Measurements from ENCODE around the gene CELF5. TPM values are rescaled to one million over a fixed set of nuclear protein-coding genes. Genes with fewer than 3 reads are reported as not detected.
A peak's percentile ranks its signal among the peaks of the same experiment; 100 is the strongest.

The CELF5 gene
- total and polyA plus RNA-seq, 9 of the 15 experiments (the other 6 are each of a cell fraction or from before 2014, with no cell fraction given): 0.01 to 0.56 (median 0.22) TPM

DNA sequence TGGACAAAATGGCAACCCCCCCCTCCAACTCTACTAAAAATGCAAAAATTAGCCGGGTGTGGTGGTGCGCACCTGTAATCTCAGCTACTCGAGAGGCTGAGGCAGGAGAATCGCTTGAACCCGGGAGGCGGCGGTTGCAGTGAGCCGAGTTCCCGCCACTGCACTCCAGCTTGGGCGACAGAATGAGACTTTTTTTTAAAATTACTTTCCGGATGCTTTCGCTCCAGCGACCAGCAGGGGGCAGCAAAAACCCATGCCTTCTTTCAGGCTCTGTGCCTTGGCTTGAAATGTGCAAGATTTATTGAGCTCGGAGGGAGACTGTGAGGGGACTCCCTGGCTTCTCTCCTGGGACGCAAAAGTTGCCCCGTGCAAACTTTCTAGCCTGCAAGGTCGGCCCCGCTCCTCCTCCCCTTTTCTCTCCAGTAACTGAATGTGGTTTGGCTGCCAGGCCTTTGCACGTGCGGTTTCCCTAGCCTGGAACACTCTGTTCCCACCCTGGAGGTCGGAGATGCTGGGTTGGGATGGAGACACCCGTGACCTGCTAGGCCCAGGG, 80.5 kb downstream of the CELF5 start (continued):
- TF ChIP-seq NR2C1 (IDR thresholded peaks at IDR 0.05) (no peak), NR2C1 (tag; IDR thresholded peaks at IDR 0.05) (no peak), GATA2 (CRISPR knock-in tag; IDR thresholded peaks at IDR 0.05) (no peak), ZNF212 (CRISPR knock-in tag; IDR thresholded peaks at IDR 0.05) (no peak), SP1 (CRISPR knock-in tag; IDR thresholded peaks at IDR 0.05) (0 out of 2 replicates have a peak, but pooled peaks have one; percentile 33), POU5F1 (IDR thresholded peaks at IDR 0.05; ENCODE audit: borderline replicate concordance, low read depth, low read length, partially characterized antibody) (no peak), CXXC5 (CRISPR knock-in tag; IDR thresholded peaks at IDR 0.05) (no peak), MEIS2 (IDR thresholded peaks at IDR 0.05; ENCODE audit: partially characterized antibody) (peak; percentile 82), MEF2D (tag; conservative IDR thresholded peaks at IDR 0.05; ENCODE audit: low read depth) (no peak)
- TF ChIP-seq, protein P1, sequence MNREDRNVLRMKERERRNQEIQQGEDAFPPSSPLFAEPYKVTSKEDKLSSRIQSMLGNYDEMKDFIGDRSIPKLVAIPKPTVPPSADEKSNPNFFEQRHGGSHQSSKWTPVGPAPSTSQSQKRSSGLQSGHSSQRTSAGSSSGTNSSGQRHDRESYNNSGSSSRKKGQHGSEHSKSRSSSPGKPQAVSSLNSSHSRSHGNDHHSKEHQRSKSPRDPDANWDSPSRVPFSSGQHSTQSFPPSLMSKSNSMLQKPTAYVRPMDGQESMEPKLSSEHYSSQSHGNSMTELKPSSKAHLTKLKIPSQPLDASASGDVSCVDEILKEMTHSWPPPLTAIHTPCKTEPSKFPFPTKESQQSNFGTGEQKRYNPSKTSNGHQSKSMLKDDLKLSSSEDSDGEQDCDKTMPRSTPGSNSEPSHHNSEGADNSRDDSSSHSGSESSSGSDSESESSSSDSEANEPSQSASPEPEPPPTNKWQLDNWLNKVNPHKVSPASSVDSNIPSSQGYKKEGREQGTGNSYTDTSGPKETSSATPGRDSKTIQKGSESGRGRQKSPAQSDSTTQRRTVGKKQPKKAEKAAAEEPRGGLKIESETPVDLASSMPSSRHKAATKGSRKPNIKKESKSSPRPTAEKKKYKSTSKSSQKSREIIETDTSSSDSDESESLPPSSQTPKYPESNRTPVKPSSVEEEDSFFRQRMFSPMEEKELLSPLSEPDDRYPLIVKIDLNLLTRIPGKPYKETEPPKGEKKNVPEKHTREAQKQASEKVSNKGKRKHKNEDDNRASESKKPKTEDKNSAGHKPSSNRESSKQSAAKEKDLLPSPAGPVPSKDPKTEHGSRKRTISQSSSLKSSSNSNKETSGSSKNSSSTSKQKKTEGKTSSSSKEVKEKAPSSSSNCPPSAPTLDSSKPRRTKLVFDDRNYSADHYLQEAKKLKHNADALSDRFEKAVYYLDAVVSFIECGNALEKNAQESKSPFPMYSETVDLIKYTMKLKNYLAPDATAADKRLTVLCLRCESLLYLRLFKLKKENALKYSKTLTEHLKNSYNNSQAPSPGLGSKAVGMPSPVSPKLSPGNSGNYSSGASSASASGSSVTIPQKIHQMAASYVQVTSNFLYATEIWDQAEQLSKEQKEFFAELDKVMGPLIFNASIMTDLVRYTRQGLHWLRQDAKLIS (CRISPR knock-in tag; IDR thresholded peaks at IDR 0.05): no peak
- TF ChIP-seq, protein P2, sequence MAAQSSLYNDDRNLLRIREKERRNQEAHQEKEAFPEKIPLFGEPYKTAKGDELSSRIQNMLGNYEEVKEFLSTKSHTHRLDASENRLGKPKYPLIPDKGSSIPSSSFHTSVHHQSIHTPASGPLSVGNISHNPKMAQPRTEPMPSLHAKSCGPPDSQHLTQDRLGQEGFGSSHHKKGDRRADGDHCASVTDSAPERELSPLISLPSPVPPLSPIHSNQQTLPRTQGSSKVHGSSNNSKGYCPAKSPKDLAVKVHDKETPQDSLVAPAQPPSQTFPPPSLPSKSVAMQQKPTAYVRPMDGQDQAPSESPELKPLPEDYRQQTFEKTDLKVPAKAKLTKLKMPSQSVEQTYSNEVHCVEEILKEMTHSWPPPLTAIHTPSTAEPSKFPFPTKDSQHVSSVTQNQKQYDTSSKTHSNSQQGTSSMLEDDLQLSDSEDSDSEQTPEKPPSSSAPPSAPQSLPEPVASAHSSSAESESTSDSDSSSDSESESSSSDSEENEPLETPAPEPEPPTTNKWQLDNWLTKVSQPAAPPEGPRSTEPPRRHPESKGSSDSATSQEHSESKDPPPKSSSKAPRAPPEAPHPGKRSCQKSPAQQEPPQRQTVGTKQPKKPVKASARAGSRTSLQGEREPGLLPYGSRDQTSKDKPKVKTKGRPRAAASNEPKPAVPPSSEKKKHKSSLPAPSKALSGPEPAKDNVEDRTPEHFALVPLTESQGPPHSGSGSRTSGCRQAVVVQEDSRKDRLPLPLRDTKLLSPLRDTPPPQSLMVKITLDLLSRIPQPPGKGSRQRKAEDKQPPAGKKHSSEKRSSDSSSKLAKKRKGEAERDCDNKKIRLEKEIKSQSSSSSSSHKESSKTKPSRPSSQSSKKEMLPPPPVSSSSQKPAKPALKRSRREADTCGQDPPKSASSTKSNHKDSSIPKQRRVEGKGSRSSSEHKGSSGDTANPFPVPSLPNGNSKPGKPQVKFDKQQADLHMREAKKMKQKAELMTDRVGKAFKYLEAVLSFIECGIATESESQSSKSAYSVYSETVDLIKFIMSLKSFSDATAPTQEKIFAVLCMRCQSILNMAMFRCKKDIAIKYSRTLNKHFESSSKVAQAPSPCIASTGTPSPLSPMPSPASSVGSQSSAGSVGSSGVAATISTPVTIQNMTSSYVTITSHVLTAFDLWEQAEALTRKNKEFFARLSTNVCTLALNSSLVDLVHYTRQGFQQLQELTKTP (IDR thresholded peaks at IDR 0.05; ENCODE audit: low read depth in 1 of 2, partially characterized antibody in 2 of 2): no peak
- TF ChIP-seq, protein P3, sequence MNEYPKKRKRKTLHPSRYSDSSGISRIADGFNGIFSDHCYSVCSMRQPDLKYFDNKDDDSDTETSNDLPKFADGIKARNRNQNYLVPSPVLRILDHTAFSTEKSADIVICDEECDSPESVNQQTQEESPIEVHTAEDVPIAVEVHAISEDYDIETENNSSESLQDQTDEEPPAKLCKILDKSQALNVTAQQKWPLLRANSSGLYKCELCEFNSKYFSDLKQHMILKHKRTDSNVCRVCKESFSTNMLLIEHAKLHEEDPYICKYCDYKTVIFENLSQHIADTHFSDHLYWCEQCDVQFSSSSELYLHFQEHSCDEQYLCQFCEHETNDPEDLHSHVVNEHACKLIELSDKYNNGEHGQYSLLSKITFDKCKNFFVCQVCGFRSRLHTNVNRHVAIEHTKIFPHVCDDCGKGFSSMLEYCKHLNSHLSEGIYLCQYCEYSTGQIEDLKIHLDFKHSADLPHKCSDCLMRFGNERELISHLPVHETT (CRISPR knock-in tag; conservative IDR thresholded peaks at IDR 0.05 in 1 of 2, IDR thresholded peaks at IDR 0.05 in 1 of 2): no peak
- TF ChIP-seq, protein P4, sequence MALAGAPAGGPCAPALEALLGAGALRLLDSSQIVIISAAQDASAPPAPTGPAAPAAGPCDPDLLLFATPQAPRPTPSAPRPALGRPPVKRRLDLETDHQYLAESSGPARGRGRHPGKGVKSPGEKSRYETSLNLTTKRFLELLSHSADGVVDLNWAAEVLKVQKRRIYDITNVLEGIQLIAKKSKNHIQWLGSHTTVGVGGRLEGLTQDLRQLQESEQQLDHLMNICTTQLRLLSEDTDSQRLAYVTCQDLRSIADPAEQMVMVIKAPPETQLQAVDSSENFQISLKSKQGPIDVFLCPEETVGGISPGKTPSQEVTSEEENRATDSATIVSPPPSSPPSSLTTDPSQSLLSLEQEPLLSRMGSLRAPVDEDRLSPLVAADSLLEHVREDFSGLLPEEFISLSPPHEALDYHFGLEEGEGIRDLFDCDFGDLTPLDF (CRISPR knock-in tag; IDR thresholded peaks at IDR 0.05): no peak
- TF ChIP-seq, protein P5, sequence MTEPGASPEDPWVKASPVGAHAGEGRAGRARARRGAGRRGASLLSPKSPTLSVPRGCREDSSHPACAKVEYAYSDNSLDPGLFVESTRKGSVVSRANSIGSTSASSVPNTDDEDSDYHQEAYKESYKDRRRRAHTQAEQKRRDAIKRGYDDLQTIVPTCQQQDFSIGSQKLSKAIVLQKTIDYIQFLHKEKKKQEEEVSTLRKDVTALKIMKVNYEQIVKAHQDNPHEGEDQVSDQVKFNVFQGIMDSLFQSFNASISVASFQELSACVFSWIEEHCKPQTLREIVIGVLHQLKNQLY (CRISPR knock-in tag; conservative IDR thresholded peaks at IDR 0.05): no peak

Measured in K562 (cell line).